WTC11 (cell line): ENCODE data around the gene SMAD5.

Experiments
- ATF3 ChIP-seq: sonication (generic); formaldehyde crosslinking; conservative IDR thresholded peaks from 2 replicates; pipeline ENCODE4 v1.8.1; 2022; ENCODE audit warnings: mild to moderate bottlenecking, missing genetic modification reagents
- ATF6 ChIP-seq: sonication (generic); formaldehyde crosslinking; IDR thresholded peaks from 2 replicates; pipeline ENCODE4 v1.8.1; 2023; ENCODE audit warnings: mild to moderate bottlenecking, missing genetic modification reagents
- CREB1 ChIP-seq: sonication (generic); formaldehyde crosslinking; IDR thresholded peaks from 2 replicates; pipeline ENCODE4 v1.8.0; 2023; ENCODE audit warnings: mild to moderate bottlenecking, missing genetic modification reagents
- CREM ChIP-seq: sonication (generic); formaldehyde crosslinking; IDR thresholded peaks from 2 replicates; pipeline ENCODE4 v1.8.1; 2022; ENCODE audit warnings: mild to moderate bottlenecking, missing genetic modification reagents, moderate library complexity
- CTCF ChIP-seq: fragments of 200-600 bp; IDR thresholded peaks from 2 replicates; pipeline ENCODE4 v1.8.0; 2022; ENCODE audit warnings: antibody characterized with exemption
- JAZF1 ChIP-seq: fragments of 250-450 bp; sonication (Bioruptor Pico); IDR thresholded peaks from 2 replicates; pipeline ENCODE4 v1.9.0; 2021; ENCODE audit warnings: moderate library complexity, mild to moderate bottlenecking, inconsistent platforms
- MAX ChIP-seq: sonication (generic); formaldehyde crosslinking; IDR thresholded peaks from 2 replicates; pipeline ENCODE4 v1.8.0; 2022; ENCODE audit warnings: mild to moderate bottlenecking, missing genetic modification reagents
- NR1H2 ChIP-seq: sonication (generic); formaldehyde crosslinking; IDR thresholded peaks from 2 replicates; pipeline ENCODE4 v1.9.0; 2021; ENCODE audit warnings: mild to moderate bottlenecking, moderate library complexity, missing genetic modification reagents
- USF1 ChIP-seq: sonication (generic); formaldehyde crosslinking; IDR thresholded peaks from 2 replicates; pipeline ENCODE4 v1.8.0; 2022; ENCODE audit warnings: mild to moderate bottlenecking, missing genetic modification reagents
- USF2 ChIP-seq: sonication (generic); formaldehyde crosslinking; IDR thresholded peaks from 2 replicates; pipeline ENCODE4 v1.8.1; 2023; ENCODE audit warnings: mild to moderate bottlenecking, missing genetic modification reagents, moderate library complexity
- ZNF121 ChIP-seq: sonication (generic); formaldehyde crosslinking; IDR thresholded peaks from 2 replicates; pipeline ENCODE4 v1.8.0; 2023; ENCODE audit warnings: missing genetic modification reagents

- TF ChIP-seq MAX (no peak), CTCF (no peak), CREM (CRISPR knock-in tag) (no peak), ZNF121 (CRISPR knock-in tag) (no peak), NR1H2 (CRISPR knock-in tag) (no peak), USF2 (no peak), ATF6 (no peak), USF1 (no peak), JAZF1 (no peak), ATF3 (CRISPR knock-in tag) (no peak), CREB1 (no peak)
Observed at GRCh38 chr5:136153581-136154236, 21.1 kb downstream of the SMAD5 start.
